Measurements from ENCODE around the gene SLC39A11.
A peak's percentile ranks its signal among the peaks of the same experiment; 100 is the strongest.
"Not testable (repeated sequence)": the region's sequence is repeated elsewhere in the genome, so short reads cannot be mapped to it uniquely, and the experiment has no call there.

Gene SLC39A11

DNA sequence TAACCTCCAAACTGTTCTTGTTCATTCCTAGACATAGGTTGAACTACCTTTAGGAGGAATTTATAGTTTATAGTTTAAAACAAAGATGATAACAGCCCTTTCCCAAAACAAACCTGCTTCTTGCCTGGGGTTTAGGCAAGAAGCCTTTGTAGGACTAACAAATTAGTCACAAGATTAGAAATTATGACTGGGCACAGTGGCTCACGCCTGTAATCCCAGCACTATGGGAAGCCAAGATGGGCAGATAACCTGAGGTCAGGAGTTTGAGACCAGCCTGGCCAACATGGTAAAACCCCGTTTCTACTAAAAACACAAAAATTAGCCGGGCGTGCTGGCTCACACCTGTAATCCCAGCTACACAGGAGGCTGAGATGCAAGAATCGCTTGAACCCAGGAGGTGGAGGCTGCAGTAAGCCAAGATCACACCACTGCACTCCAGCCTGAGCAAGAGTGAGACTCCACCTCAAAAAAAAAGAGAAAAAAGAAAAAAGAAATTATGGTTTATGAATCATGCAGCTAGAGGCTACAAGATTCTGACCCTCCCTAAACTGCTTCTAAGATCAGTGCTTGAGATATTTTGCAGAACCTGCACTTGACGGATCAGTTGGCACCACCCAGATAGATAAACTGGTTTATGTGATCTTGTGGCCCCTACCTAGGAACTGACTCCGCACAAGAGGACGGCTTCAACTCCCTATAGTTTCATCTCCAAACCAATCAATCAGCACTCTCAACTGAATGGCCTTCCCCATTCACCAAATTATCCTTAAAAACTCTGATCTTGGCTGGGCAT is 5.7 kb upstream of the SLC39A11 start:
- H3K9me3 Mint-ChIP-seq, H3K36me3 Mint-ChIP-seq, H3K4me1 Mint-ChIP-seq, ATAC-seq, H3K4me3 Mint-ChIP-seq, H3K27ac Mint-ChIP-seq: not testable (repeated sequence)
- peaks cover 30% of the 10 kb centered on the region for H3K27me3 Mint-ChIP-seq

DNA sequence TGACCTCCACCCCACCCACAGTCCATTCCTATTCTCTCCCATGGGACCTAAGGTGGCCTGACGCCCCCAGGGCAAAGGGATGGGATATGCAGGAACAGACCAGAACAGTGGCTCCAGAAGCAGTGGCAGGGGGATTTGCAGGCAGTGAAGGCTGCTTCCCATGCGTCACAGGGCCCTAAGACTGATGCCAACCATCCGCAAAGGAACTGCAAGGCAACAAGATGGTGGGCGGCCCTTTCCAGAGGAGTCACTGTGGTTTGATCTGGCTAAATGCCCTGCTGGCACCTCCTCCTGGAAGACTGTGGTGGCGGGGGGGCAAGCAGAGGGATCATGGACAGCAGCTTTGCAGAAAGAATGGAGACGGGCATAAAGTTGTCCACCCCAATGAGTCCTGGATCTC is 4.4 kb upstream of the SLC39A11 start:
- no peaks in the 10 kb centered on the region for H3K9me3 Mint-ChIP-seq
- no peak overlapping the region for H3K27ac Mint-ChIP-seq
- no peaks in the 10 kb centered on the region for H3K36me3 Mint-ChIP-seq

DNA sequence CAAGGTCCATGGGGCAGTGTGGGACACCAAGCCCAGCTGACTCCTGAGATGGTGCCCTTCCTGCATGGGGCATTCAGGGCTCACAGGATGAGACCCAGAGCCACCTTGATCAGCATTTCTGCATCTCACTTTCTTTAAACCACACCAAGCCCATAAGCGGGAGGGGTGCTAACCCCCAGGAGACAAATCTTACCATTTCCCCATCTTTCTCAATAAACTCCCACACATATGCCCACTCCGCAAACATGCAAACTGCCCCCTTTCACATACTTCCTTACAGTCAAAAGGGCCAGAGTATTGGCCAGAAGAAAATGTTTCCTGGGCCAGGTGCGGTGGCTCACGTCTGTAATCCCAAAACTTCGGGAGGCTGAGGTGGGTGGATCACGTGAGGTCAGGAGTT is 3.7 kb upstream of the SLC39A11 start:
- ATAC-seq = no peak
- H3K4me1 Mint-ChIP-seq = peaks cover 11% of the 10 kb centered on the region
- H3K27me3 Mint-ChIP-seq = peaks cover 30% of the 10 kb centered on the region
- no peaks in the 10 kb centered on the region for H3K9me3 Mint-ChIP-seq
- H3K4me3 Mint-ChIP-seq = no peak overlapping the region
- H3K36me3 Mint-ChIP-seq = no peaks in the 10 kb centered on the region
- no peak overlapping the region for H3K27ac Mint-ChIP-seq

More for the DNA sequence above, 4.4 kb upstream of the SLC39A11 start:
- Mint-ChIP-seq H3K4me1 (peaks cover 8% of the 10 kb centered on the region), H3K4me3 (no peak overlapping the region), H3K27me3 (peaks cover 30% of the 10 kb centered on the region)
- no peak for ATAC-seq

DNA sequence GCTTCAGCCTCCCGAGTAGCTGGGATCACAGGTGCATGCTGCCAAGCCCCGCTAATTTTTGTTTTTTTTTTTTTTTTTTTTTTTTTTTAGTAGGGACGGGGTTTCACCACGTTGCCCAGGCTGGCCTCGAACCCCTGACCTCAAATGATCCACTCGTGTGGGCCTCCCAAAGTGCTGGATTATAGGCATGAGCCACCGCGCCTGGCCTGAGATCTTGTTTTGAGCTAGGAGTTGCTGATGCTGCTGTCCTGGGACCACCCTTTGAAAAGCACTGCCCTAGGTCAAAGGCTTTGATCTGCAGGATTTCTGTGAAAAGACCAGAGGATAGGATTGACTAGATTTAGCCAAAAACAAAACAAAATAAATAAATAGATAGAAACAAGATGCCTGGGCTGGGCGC is 798 bp upstream of the SLC39A11 start:
- ATAC-seq = no peak
- Mint-ChIP-seq H3K4me3 (peak overlapping the region; percentile 97), H3K4me1 (peaks cover 32% of the 10 kb centered on the region), H3K9me3 (no peaks in the 10 kb centered on the region), H3K27ac (no peak overlapping the region), H3K36me3 (peaks cover 7% of the 10 kb centered on the region), H3K27me3 (peaks cover 22% of the 10 kb centered on the region)

DNA sequence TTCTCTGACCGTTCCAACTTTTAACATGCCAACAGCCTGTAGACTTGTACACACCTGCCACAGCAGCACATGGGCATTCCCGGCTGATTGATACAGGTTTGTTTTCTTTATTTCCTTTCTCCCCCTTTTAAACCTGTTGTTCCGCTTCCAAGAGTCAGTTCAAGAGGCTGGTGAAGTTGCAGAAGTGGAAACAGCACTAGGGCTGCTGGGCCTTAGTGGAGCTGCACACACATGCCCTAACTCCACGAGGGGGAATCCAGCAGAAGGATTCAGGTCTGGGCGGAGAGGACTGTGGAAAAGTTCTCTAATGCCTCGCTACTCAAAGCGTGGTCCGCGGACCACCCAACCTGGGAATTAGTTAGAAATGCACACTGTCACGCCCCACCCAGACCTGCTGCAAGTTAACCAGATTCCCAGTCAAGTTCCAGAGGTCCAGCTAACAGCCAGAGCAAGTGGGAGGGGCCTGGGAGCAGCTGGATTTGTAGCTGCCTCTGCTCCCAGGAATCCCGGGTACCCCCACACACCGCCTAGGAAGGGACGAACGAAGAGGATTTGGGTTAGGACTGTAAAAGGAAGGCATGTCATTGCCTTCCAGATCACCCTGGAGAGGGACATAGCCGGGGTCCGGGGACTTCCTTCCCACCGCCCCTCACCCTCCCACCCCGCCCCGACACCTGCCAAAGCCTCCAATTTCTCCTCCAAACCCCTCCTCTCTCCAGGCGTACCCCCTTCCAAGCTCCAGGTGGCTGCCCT is 542 bp downstream of the SLC39A11 start:
- Mint-ChIP-seq H3K36me3 (peaks cover 21% of the 10 kb centered on the region), H3K4me3 (peak overlapping the region; percentile 97), H3K4me1 (peaks cover 32% of the 10 kb centered on the region), H3K27me3 (peaks cover 21% of the 10 kb centered on the region), H3K27ac (peak overlapping the region; percentile 81), H3K9me3 (no peaks in the 10 kb centered on the region)
- ATAC-seq = peak; percentile 6

DNA sequence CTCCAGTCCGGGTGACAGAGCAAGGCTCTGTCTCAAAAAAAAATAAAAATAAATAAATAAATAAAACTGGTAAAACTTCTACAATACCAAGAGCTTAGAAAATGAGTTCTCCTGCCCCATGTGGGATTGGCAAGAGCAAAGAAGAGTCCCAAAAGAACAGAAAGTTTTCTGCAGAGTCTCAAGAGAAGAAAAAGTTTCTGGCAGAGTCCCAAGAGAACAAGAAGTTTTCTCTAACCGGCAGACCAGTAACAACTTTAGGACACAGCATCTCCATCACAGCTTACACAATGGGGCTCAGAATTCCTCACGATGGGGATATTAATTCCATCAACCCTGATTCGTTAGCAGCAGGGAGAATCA is 1.1 kb downstream of the SLC39A11 start:
- Mint-ChIP-seq H3K27me3 (peaks cover 16% of the 10 kb centered on the region), H3K9me3 (no peaks in the 10 kb centered on the region), H3K36me3 (peaks cover 23% of the 10 kb centered on the region), H3K4me3 (peak overlapping the region; percentile 97), H3K4me1 (peaks cover 30% of the 10 kb centered on the region), H3K27ac (no peak overlapping the region)
- ATAC-seq = no peak

DNA sequence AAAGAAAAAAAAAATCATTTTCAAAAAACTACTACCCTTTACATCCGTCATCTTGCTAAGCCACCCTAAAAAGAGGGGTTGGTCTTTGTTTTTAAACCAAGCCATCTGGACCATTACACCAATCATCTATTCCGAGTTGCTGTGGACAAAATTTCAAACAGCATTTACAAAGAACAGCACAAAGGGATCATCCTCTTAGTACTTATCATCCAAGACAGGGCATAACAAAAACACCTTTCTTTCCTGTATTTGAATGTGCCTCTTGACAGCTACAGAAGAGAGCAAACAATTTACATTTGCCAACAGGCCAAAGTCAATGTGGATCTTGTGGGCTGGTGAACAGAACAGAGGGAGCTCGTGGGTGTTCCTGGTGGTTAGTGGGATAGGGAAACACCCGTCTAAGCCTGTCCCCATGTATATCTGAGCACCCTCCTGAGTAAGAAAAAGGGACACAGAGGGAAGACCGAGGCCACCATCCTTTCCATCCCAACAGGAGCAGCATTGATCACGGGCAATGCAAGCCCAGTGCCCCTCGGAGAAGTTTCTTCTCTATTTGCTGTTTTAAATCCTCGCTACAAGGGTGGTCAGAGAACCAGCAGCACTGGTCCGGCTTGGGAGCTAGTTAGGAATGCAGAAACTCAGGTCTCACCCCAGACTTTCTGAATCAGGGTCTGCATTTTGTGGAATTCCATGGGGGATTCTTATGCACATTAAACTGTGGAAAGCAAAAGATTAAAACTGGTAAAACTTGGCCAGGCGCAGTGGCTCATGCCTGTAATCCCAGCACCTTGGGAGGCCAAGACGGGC is 1.9 kb downstream of the SLC39A11 start:
- Mint-ChIP-seq H3K27me3 (peaks cover 8% of the 10 kb centered on the region), H3K4me3 (no peak overlapping the region), H3K4me1 (peaks cover 33% of the 10 kb centered on the region), H3K27ac (no peak overlapping the region), H3K36me3 (peaks cover 31% of the 10 kb centered on the region), H3K9me3 (no peaks in the 10 kb centered on the region)
- no peak for ATAC-seq

DNA sequence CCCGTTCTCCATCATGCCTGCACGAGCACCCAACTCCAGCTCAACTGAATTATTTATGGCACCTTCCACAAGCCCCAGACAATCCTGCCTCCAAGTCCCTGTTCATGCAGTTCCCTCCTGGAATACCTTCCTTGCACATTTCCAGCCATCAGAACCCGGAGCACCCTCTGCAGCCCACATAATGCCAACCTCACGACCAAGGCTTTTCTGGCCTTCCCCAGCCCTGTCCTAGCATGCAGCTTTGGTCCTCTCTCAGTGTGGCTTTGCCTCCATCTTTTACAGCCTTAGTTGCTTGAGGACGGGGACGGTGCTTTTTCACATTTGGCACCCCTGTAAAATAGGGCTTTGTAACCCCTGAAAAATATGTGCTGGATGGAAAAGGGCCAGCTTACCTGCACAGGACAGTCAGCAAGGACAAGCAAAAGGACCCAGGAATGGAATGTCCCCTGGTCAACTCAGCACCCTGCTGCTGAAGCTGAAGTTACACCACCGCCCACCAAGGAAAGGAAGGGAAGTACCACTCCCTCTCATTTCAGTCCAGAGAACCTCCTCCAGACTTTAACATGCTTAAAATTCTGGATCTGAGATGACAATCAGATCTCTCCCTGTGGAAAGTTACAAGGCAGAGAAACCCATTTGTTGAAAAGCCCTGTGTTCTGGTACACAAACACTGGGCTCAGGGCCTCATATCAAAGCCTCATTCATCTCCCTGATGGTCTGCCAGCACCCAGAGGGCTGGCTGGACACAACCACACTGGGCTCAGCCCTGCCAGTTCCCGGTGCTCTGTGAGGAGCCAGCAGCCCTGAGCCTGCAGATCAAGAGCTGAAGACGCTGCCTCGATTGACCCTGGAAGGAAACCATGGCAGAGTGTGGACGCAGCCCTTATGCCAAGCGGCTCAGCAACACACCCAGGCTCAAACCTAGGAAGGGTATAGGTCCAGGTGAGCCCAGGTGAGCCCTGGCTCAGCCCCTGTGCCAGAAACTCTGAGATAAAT is 2.9 kb downstream of the SLC39A11 start:
- no peak overlapping the region for H3K4me3 Mint-ChIP-seq
- H3K36me3 Mint-ChIP-seq = peaks cover 37% of the 10 kb centered on the region
- no peak for ATAC-seq
- peaks cover 33% of the 10 kb centered on the region for H3K4me1 Mint-ChIP-seq
- no peaks in the 10 kb centered on the region for H3K9me3 Mint-ChIP-seq
- H3K27ac Mint-ChIP-seq = no peak overlapping the region
- no peaks in the 10 kb centered on the region for H3K27me3 Mint-ChIP-seq

DNA sequence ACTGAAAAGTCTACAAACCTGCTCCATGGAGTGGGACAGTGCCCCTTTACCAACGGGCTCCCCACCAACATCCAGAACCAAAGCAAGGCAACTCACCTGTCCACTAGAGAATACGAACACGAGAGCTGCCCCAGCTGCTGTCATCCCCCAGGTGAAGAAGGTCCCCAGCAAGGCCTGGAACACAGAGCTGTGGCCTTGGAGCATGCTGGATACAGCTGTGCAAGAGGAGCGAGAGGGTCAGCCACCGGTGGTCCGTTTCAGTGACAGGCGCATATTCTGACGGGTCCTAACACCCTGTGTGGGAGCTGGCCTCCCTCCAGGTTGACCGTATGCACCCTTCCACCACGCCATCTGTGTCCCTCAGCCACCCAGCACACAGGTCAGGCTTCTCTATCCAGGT is 3.9 kb downstream of the SLC39A11 start:
- H3K36me3 Mint-ChIP-seq = peaks cover 47% of the 10 kb centered on the region
- no peaks in the 10 kb centered on the region for H3K9me3 Mint-ChIP-seq
- H3K27me3 Mint-ChIP-seq = no peaks in the 10 kb centered on the region
- H3K4me3 Mint-ChIP-seq = no peak overlapping the region
- peaks cover 33% of the 10 kb centered on the region for H3K4me1 Mint-ChIP-seq
- no peak overlapping the region for H3K27ac Mint-ChIP-seq
- ATAC-seq = no peak

DNA sequence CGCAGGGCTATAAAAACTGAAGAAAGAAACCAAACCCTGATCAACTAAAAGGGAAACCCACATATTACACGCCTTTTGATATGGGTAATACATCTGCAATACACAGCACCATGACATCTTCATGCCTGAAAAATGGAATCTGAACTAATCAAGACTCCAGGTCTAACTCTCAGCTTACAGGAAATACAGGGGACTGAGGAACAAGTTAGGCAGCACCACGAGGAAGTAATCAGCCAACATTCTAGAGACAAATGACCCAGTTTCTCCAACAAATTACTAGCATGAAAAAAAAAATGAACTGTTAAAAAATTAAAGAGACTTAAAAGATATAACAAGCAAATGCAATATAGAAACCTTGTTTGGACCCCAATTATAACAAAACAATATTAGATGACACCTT is 9.1 kb downstream of the SLC39A11 start:
- H3K9me3 Mint-ChIP-seq = peaks cover 8% of the 10 kb centered on the region
- H3K27me3 Mint-ChIP-seq = no peaks in the 10 kb centered on the region
- no peak overlapping the region for H3K27ac Mint-ChIP-seq
- no peak for ATAC-seq
- no peak overlapping the region for H3K4me3 Mint-ChIP-seq
- H3K36me3 Mint-ChIP-seq = peaks cover 82% of the 10 kb centered on the region
- H3K4me1 Mint-ChIP-seq = peaks cover 20% of the 10 kb centered on the region

DNA sequence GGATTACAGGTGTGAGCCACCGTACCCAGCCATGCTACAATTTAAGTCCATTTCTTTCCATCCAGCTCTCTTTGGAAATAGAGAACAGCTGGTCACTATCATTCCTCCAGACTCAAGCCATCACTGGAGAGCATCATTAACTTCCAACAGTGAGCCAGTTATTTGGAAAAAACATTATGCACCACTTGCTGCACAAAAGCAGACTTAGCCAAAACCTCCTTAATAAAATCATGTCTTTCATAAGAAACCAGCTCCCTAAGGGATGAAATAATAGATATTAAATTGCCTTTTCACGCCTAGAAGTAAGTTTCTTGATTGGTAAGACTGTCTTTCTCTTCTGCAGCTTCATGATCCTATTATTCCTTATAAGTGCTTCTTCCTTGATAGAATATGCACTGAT is 17.9 kb downstream of the SLC39A11 start:
- Mint-ChIP-seq H3K27me3 (no peaks in the 10 kb centered on the region), H3K27ac (no peak overlapping the region), H3K9me3 (no peaks in the 10 kb centered on the region), H3K4me1 (no peaks in the 10 kb centered on the region), H3K4me3 (no peak overlapping the region), H3K36me3 (peaks cover 61% of the 10 kb centered on the region)
- no peak for ATAC-seq

DNA sequence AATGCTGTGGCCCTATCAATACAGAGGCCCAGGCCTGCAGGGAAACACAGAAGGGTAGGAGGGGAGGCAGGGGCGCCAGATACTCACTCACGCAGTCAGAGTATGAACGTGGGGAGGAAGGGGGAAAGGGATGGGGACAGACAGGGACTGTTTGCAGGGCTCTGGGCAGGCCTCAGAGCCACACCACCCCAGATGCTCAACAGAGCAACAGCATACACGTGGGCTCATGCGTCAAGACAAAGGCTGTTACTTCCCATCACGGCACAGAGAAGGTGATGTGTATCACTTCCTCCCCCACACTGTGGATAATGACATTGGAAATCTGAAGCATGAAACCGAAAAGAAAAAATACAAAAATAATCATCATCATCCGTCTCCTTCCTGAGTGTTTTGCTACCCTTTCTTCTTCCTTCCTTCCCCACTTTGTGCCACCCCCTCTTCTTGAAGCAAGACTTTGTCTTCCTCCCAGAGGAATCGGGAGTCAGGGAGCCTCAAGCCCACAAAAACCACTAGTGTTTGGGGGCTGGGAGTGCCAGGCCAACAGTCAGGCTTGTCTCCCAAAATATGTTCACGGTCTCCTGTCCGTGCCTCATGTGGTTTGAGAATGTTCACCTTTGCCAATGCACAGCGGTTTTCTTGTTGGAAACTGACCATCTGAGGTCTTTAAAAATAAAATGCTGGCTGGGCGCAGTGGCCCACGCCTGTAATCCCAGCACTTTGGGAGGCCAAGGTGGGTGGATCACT is 20.1 kb downstream of the SLC39A11 start:
- no peak for ATAC-seq
- H3K27ac Mint-ChIP-seq = no peak overlapping the region
- no peaks in the 10 kb centered on the region for H3K27me3 Mint-ChIP-seq
- H3K4me1 Mint-ChIP-seq = no peaks in the 10 kb centered on the region
- H3K36me3 Mint-ChIP-seq = peaks cover 59% of the 10 kb centered on the region
- no peak overlapping the region for H3K4me3 Mint-ChIP-seq
- H3K9me3 Mint-ChIP-seq = no peaks in the 10 kb centered on the region

DNA sequence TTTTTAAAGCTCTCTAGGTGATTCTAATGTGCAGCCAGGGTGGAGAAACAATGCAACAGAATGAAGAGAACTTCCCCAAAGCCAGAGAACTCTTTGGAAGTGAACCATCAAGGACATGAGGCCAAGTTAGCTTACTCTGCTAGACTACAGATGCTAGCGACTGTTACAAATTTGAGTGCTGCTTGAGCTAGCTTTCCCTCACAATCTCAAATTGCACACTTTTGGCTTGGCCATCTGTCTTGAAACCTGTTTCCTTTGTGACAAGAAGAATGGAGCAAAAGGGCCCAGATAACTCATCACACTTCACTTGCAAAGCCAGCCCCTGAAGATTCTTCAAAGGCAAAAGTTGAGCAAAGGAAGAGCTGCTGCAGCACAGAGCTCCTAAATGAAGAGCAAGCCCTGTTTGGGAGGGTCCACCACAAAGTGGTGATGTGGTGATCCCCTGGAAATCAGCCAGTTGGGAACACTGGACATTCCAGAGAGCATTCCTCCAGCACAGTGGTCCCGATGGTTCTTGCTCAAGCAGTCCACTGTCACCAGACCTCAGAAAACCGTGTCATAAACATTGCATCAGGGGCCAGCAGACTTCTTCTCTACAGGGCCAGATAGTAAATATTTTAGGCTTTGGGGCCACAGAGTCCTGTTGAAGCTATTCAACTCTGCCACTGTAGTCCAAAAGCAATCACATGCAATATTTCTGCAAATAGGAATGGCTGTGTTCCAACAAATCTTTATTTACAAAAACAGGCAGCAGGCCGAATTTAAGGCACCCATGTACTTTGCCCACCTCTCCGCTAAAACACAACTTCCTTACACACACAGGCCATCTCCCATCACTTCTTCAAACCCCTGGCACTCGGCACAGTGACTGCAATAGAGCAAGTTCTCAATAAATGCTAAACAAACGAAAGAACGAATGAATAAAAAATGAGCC is 21.2 kb downstream of the SLC39A11 start:
- no peaks in the 10 kb centered on the region for H3K9me3 Mint-ChIP-seq
- H3K27me3 Mint-ChIP-seq = no peaks in the 10 kb centered on the region
- ATAC-seq = no peak
- H3K36me3 Mint-ChIP-seq = peaks cover 61% of the 10 kb centered on the region
- H3K4me3 Mint-ChIP-seq = no peak overlapping the region
- H3K4me1 Mint-ChIP-seq = no peaks in the 10 kb centered on the region
- no peak overlapping the region for H3K27ac Mint-ChIP-seq

All from stimulated activated memory B cell treated with anti-CD40 and anti-IgM and Interleukin-4, amounts not matched to agents 10 μg/mL and 1 μg/mL and 100 μg/mL, for 72 hours (primary cell).